ENCODE results near the gene GNB1L. TPM values are rescaled to one million over a fixed set of nuclear protein-coding genes. Genes with fewer than 3 reads are reported as not detected.

Gene GNB1L
- total RNA-seq, 1 donor from 2014 or later: 3.7 TPM

DNA sequence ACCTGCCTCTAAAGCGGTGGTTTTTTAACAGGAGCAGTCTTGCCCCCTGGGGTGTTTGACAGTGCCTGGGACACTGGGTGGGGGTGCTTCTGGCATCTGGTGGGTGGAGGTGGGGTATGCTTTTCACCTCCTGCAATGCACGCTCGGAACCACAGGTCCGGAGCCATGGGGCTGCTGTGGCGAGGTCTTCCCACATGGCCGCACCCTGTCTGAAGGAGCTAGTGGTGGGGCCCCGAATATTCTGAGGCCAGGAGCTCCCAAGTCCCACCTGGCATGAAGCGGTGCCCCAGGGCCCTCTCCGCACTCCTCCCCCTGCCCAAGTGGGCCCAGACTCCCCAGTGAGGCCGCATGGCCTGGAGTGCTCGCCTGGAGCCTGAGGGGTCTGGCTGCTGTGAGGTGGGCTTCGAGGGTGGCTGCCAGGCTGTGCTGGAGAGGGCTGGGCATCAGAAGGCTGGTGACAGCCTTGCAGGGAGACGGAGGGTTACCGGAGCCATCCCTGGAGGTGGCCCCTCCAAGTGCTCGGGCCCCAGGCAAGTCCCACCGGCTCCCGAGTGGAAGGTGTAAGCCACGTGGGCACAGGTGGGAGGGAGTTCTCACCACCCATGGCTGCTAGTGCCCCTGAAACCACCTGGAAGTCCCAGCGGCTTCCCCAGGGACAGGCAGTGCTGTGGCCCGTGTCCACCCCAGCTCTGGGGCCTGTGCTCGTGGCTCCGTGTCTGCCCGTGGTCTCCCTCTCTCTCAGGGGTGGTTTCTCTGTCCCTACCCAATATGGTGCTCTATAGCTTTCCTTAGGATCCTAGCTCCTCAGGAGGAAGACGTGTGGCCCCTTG lies 79.0 kb downstream of the GNB1L start:
- DNase-seq (ENCODE audit: low spot score): no peak
- peaks cover 9% of the 10 kb centered on the region for H3K27me3 Mint-ChIP-seq (ENCODE audit: unreplicated experiment)
- TF ChIP-seq, protein P1, sequence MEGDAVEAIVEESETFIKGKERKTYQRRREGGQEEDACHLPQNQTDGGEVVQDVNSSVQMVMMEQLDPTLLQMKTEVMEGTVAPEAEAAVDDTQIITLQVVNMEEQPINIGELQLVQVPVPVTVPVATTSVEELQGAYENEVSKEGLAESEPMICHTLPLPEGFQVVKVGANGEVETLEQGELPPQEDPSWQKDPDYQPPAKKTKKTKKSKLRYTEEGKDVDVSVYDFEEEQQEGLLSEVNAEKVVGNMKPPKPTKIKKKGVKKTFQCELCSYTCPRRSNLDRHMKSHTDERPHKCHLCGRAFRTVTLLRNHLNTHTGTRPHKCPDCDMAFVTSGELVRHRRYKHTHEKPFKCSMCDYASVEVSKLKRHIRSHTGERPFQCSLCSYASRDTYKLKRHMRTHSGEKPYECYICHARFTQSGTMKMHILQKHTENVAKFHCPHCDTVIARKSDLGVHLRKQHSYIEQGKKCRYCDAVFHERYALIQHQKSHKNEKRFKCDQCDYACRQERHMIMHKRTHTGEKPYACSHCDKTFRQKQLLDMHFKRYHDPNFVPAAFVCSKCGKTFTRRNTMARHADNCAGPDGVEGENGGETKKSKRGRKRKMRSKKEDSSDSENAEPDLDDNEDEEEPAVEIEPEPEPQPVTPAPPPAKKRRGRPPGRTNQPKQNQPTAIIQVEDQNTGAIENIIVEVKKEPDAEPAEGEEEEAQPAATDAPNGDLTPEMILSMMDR (IDR thresholded peaks at IDR 0.05; ENCODE audit: unreplicated experiment): no peak

DNA sequence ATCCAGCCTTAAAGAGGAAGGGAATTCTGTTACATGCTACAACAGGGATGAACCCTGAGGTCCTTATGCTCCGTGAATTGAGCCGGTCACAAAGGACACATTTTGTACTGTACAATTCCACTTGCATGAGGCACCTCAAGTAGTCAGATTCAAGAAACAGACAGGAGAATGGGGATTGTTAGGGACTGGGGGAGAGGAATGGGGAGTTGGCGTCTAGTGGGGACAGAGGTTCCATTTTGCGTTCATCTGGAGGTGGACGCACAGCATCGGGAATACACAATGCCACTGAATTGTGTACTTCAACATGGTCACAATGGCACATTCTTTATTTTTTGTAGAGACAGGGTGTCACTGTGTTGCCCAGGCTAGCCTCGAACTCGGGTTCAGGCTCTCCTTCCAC lies 80.0 kb downstream of the GNB1L start:
- Mint-ChIP-seq H3K9me3 (ENCODE audit: unreplicated experiment) (no peaks in the 10 kb centered on the region), H3K36me3 (ENCODE audit: low read depth, unreplicated experiment) (no peaks in the 10 kb centered on the region), H3K4me3 (ENCODE audit: unreplicated experiment) (no peak overlapping the region), H3K4me1 (ENCODE audit: unreplicated experiment) (no peaks in the 10 kb centered on the region), H3K27me3 (ENCODE audit: unreplicated experiment) (peaks cover 11% of the 10 kb centered on the region), H3K27ac (ENCODE audit: unreplicated experiment) (no peak overlapping the region)
- DNase-seq (ENCODE audit: low spot score): no peak
- TF ChIP-seq, protein P1 (IDR thresholded peaks at IDR 0.05; ENCODE audit: unreplicated experiment): no peak

More for the DNA sequence above, 79.0 kb downstream of the GNB1L start:
- Mint-ChIP-seq H3K4me1 (ENCODE audit: unreplicated experiment) (no peaks in the 10 kb centered on the region), H3K36me3 (ENCODE audit: low read depth, unreplicated experiment) (no peaks in the 10 kb centered on the region), H3K9me3 (ENCODE audit: unreplicated experiment) (no peaks in the 10 kb centered on the region), H3K4me3 (ENCODE audit: unreplicated experiment) (no peak overlapping the region), H3K27ac (ENCODE audit: unreplicated experiment) (no peak overlapping the region)

GRCh38 chr22:19773470-19774040 lies 81.1 kb downstream of the GNB1L start:
- TF ChIP-seq, protein P1 (IDR thresholded peaks at IDR 0.05; ENCODE audit: unreplicated experiment): no peak
- DNase-seq (ENCODE audit: low spot score): no peak
- Mint-ChIP-seq H3K27me3 (ENCODE audit: unreplicated experiment) (peaks cover 16% of the 10 kb centered on the region), H3K36me3 (ENCODE audit: low read depth, unreplicated experiment) (no peaks in the 10 kb centered on the region), H3K4me1 (ENCODE audit: unreplicated experiment) (no peaks in the 10 kb centered on the region), H3K27ac (ENCODE audit: unreplicated experiment) (no peak overlapping the region), H3K9me3 (ENCODE audit: unreplicated experiment) (no peaks in the 10 kb centered on the region), H3K4me3 (ENCODE audit: unreplicated experiment) (no peak overlapping the region)

- H3K27me3 Mint-ChIP-seq (ENCODE audit: unreplicated experiment): peaks cover 14% of the 10 kb centered on the region
- no peaks in the 10 kb centered on the region for H3K36me3 Mint-ChIP-seq (ENCODE audit: low read depth, unreplicated experiment)
- TF ChIP-seq, protein P1 (IDR thresholded peaks at IDR 0.05; ENCODE audit: unreplicated experiment): no peak
- peak; percentile 4 for DNase-seq (ENCODE audit: low spot score)
- no peak overlapping the region for H3K27ac Mint-ChIP-seq (ENCODE audit: unreplicated experiment)
- H3K4me1 Mint-ChIP-seq (ENCODE audit: unreplicated experiment): peaks cover 5% of the 10 kb centered on the region
- no peak overlapping the region for H3K4me3 Mint-ChIP-seq (ENCODE audit: unreplicated experiment)
- H3K9me3 Mint-ChIP-seq (ENCODE audit: unreplicated experiment): no peaks in the 10 kb centered on the region
Observed at GRCh38 chr22:19772673-19773469, 81.8 kb downstream of the GNB1L start.
